K562 treated with DMSO at 1 percent for 24 hours (cell line): ENCODE measurements around the gene TAF11L11. TPM values are rescaled to one million over a fixed set of nuclear protein-coding genes. Genes with fewer than 3 reads are reported as not detected.

Experiments
- total RNA-seq: library from RNA; unstranded; fragments of 300-600 nt; gene quantifications from 2 replicates; pipeline ENCODE4 v1.2.3, GENCODE V29; 2022; ENCODE audit warnings: low read depth; ENCODE audit not compliant: insufficient read depth

Gene TAF11L11
- total RNA-seq: not detected in 2 replicates

GRCh38 chr5:17603880-17604279, at the start of gene TAF11L11:
TAF11L11 (plus strand) TSS chr5:17604183.

GRCh38 chr5:17585658-17586057, 18.3 kb upstream of the TAF11L11 start, which contains the start of gene TAF11L7:
TAF11L7 (minus strand) TSS chr5:17585758.

GRCh38 chr5:17590860-17591259, 13.1 kb upstream of the TAF11L11 start, which contains the start of gene TAF11L8:
TAF11L8 (minus strand) TSS chr5:17590960.

GRCh38 chr5:17594255-17594654, 9.7 kb upstream of the TAF11L11 start, which contains the start of gene TAF11L9:
TAF11L9 (minus strand) TSS chr5:17594394.

GRCh38 chr5:17597728-17598127, 6.3 kb upstream of the TAF11L11 start, which contains the start of gene TAF11L10:
TAF11L10 (minus strand) TSS chr5:17597828.

GRCh38 chr5:17610092-17610491, 6.1 kb downstream of the TAF11L11 start, which contains the start of gene TAF11L12:
TAF11L12 (plus strand) TSS chr5:17610392.

GRCh38 chr5:17631788-17632187, 27.8 kb downstream of the TAF11L11 start, which contains the start of gene TAF11L13:
TAF11L13 (plus strand) TSS chr5:17632088.

DNA sequence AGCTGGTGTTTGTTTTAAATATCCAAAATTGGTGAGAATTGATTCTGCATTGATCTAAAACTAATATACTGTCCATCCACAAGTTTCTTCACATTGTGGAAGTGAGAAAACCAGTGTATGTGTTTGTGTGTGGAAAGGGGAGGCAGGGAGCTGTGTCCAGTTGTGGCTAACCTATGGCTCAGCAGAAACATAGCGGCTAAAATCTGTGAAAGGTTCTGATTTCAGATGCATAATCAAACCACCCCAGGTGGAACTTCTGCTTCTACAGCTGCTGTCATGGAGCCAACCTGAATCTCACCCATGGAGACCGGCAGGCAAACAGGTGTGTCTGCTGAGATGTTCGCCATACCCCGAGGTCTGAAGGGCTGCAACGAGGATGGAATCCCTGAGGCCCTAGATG, 30.2 kb downstream of the TAF11L11 start, which contains the start of gene TAF11L14:
TAF11L14 (plus strand) TSS at position 301 of the 400 bp plus-strand sequence.

Other genes with a start within 250 kb of the TAF11L11 start
- not detected in 2 replicates for gene TAF11L2, start 106.0 kb upstream of the TAF11L11 start, total RNA-seq
- not detected in 2 replicates for gene TAF11L3, start 85.8 kb upstream of the TAF11L11 start, total RNA-seq
- gene TAF11L4, start 82.4 kb upstream of the TAF11L11 start, total RNA-seq: not detected in 2 replicates
- not detected in 2 replicates for gene TAF11L5, start 78.9 kb upstream of the TAF11L11 start, total RNA-seq
- gene TAF11L6, start 75.5 kb upstream of the TAF11L11 start, total RNA-seq: not detected in 2 replicates
- gene TAF11L7, start 18.4 kb upstream of the TAF11L11 start, total RNA-seq: not detected in 2 replicates
- not detected in 2 replicates for gene TAF11L8, start 13.2 kb upstream of the TAF11L11 start, total RNA-seq
- gene TAF11L9, start 9.8 kb upstream of the TAF11L11 start, total RNA-seq: not detected in 2 replicates
- not detected in 2 replicates for gene TAF11L10, start 6.4 kb upstream of the TAF11L11 start, total RNA-seq
- gene TAF11L12, start 6.2 kb downstream of the TAF11L11 start, total RNA-seq: not detected in 2 replicates
- not detected in 2 replicates for gene TAF11L13, start 27.9 kb downstream of the TAF11L11 start, total RNA-seq
- not detected in 2 replicates for gene TAF11L14, start 30.3 kb downstream of the TAF11L11 start, total RNA-seq